ENCODE data around the gene TMEM184A. TPM values are rescaled to one million over a fixed set of nuclear protein-coding genes. Genes with fewer than 3 reads are reported as not detected.

Gene TMEM184A
- total and polyA plus RNA-seq, 2 donors (not counting 1 experiment from before 2014, with no cell fraction given): not detected

DNA sequence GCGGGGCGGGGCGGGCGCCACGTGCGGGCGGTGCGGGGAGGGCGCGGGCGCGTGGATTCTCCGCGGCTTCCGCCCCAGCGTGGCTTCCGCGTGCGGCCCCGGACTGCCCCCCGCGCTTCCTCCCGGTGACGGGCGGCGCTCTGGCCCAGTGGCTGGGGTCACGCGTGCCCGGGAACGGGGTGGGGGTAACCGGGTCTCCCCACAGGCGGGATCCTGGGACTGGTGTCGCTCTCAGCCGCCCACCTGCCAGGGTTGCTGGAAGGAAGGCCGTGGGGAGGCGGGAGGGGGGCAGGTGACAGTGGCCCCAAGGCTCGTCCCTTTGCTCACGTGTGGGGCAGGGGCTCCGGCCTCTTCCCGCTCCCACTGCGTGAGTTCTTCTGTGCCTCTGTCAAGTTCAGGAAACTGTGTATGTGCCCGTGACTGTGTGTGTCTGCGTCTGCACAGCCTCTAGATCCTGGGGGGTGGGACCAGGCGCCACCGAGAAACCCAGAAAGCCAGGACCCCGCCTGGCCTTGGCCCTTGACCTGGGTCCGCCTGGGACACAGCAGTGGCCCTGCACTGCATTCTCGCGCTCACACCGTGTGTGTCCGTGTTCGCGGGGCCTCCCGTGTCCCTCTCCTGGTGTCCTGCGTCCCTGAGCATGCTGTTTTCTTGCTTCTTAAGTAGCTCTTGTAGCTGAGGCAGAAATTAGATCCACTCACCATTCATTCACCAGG, 24.6 kb downstream of the TMEM184A start:
- ATAC-seq (ENCODE audit: low read depth) (peak; percentile 23), DNase-seq (no peak)
- POLR2A ChIA-PET: interaction anchor here (0.7 to 1.5 kb wide), 3 partner anchors 25 to 396 kb away, joined by 3 to 4 read pairs (median 4); partner anchors contain the start of gene TMEM184A
- Mint-ChIP-seq H3K4me1 (peaks cover 28% of the 10 kb centered on the region), H3K9me3 (ENCODE audit: insufficient read depth) (no peaks in the 10 kb centered on the region), H3K27ac (peak overlapping the region; percentile 94), H3K27me3 (peaks cover 4% of the 10 kb centered on the region), H3K4me3 (peak overlapping the region; percentile 92)
- no peaks in the 10 kb centered on the region for H3K9me3 ChIP-seq (ENCODE audit: control extremely low read depth in 1 of 3, control insufficient read depth in 2 of 3, insufficient read depth in 1 of 3, low read length in 2 of 3)
- no peak for TF ChIP-seq EZH2 (IDR thresholded peaks at IDR 0.05; ENCODE audit: borderline replicate concordance, insufficient read depth, low read depth, low read length, poor library complexity, severe bottlenecking)
- TF ChIP-seq, protein P1, sequence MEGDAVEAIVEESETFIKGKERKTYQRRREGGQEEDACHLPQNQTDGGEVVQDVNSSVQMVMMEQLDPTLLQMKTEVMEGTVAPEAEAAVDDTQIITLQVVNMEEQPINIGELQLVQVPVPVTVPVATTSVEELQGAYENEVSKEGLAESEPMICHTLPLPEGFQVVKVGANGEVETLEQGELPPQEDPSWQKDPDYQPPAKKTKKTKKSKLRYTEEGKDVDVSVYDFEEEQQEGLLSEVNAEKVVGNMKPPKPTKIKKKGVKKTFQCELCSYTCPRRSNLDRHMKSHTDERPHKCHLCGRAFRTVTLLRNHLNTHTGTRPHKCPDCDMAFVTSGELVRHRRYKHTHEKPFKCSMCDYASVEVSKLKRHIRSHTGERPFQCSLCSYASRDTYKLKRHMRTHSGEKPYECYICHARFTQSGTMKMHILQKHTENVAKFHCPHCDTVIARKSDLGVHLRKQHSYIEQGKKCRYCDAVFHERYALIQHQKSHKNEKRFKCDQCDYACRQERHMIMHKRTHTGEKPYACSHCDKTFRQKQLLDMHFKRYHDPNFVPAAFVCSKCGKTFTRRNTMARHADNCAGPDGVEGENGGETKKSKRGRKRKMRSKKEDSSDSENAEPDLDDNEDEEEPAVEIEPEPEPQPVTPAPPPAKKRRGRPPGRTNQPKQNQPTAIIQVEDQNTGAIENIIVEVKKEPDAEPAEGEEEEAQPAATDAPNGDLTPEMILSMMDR (IDR thresholded peaks at IDR 0.05): no peak
- intact Hi-C loops (cut with micrococcal nuclease): loop anchor here (2.0 kb wide), 1 partner anchor 19 kb away; no protein-coding TSS in a partner anchor
- under 1% methylated on average over 54 of the region's 55 CpGs for WGBS (ENCODE audit: insufficient coverage)
- CTCF ChIA-PET: interaction anchor here (0.7 to 2.0 kb wide), 3 partner anchors 20 to 25 kb away, joined by 3 to 10 read pairs (median 3); partner anchors contain the start of gene TMEM184A
- H2AFZ ChIP-seq (ENCODE audit: insufficient read depth, low read depth, low read length, poor library complexity, severe bottlenecking): no peak overlapping the region
- H3K27me3 ChIP-seq (replicated peaks in 1 of 4; ENCODE audit: control extremely low read depth in 1 of 4, control insufficient read depth in 3 of 4, insufficient read depth in 4 of 4, low read length in 3 of 4): no peaks in the 10 kb centered on the region
- peak overlapping the region in 4 of 5 experiments; percentile 60 to 73 (median 64) for H3K4me3 ChIP-seq (ENCODE audit: control extremely low read depth in 1 of 5, extremely low read depth in 1 of 5, insufficient read depth in 1 of 5, low read depth in 2 of 5, low read length in 4 of 5)
- peaks cover 53% of the 10 kb centered on the region for H4K20me1 ChIP-seq (ENCODE audit: control insufficient read depth, insufficient read depth, low read length, poor library complexity, severe bottlenecking)
- peaks cover 24 to 38% of the 10 kb centered on the region in 2 donors for H3K4me1 ChIP-seq (ENCODE audit: control insufficient read depth in 2 of 2, insufficient read depth in 2 of 2, low read length in 2 of 2)
- peaks cover 64% of the 10 kb centered on the region for H3K79me2 ChIP-seq (ENCODE audit: control insufficient read depth, insufficient read depth, low read length)
- H3K9ac ChIP-seq (ENCODE audit: low read length): peak overlapping the region; percentile 72
- H3K4me2 ChIP-seq (replicated peaks; ENCODE audit: low read depth, low read length, poor library complexity, severe bottlenecking): peak overlapping the region; percentile 97
- H3K36me3 ChIP-seq (replicated peaks in 1 of 2; ENCODE audit: control extremely low read depth in 1 of 2, control insufficient read depth in 1 of 2, extremely low read depth in 1 of 2, insufficient read depth in 2 of 2, low read length in 1 of 2): peaks cover 0 to 15% of the 10 kb centered on the region in 2 experiments
- H3K27ac ChIP-seq (ENCODE audit: low read length in 2 of 2): peak overlapping the region; percentile 78 to 84

DNA sequence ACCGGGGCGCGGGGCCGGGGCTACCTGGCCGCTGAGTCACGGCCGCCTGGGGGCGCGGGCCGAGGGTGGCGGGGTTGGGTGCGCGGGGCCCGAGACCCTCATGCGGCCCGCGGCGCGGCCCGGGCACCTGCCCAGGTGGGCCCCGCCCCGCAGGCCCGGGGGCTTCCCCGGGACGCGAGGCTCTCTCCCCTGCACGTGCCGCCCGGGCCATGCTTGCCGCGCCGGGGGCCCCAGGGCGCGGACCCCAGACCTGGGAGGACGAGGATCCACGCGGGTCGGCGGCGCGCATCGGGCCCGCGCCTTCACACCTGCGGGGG, 25.1 kb downstream of the TMEM184A start:
- Histone ChIP-seq H3K27me3 (replicated peaks in 1 of 4; ENCODE audit: control extremely low read depth in 1 of 4, control insufficient read depth in 3 of 4, insufficient read depth in 4 of 4, low read length in 3 of 4) (no peaks in the 10 kb centered on the region), H3K4me2 (replicated peaks; ENCODE audit: low read depth, low read length, poor library complexity, severe bottlenecking) (peak overlapping the region; percentile 97), H3K79me2 (ENCODE audit: control insufficient read depth, insufficient read depth, low read length) (peaks cover 61% of the 10 kb centered on the region), H3K4me3 (ENCODE audit: control extremely low read depth in 1 of 5, extremely low read depth in 1 of 5, insufficient read depth in 1 of 5, low read depth in 2 of 5, low read length in 4 of 5) (peak overlapping the region in 4 of 5 experiments; percentile 60 to 73 (median 64)), H3K36me3 (replicated peaks in 1 of 2; ENCODE audit: control extremely low read depth in 1 of 2, control insufficient read depth in 1 of 2, extremely low read depth in 1 of 2, insufficient read depth in 2 of 2, low read length in 1 of 2) (peaks cover 0 to 12% of the 10 kb centered on the region in 2 experiments), H3K27ac (ENCODE audit: low read length in 2 of 2) (peak overlapping the region in 1 of 2 donors; percentile 84), H3K9me3 (ENCODE audit: control extremely low read depth in 1 of 3, control insufficient read depth in 2 of 3, insufficient read depth in 1 of 3, low read length in 2 of 3) (no peaks in the 10 kb centered on the region), H3K4me1 (ENCODE audit: control insufficient read depth in 2 of 2, insufficient read depth in 2 of 2, low read length in 2 of 2) (peaks cover 24 to 38% of the 10 kb centered on the region in 2 donors), H4K20me1 (ENCODE audit: control insufficient read depth, insufficient read depth, low read length, poor library complexity, severe bottlenecking) (peaks cover 48% of the 10 kb centered on the region), H2AFZ (ENCODE audit: insufficient read depth, low read depth, low read length, poor library complexity, severe bottlenecking) (no peak overlapping the region), H3K9ac (ENCODE audit: low read length) (peak overlapping the region; percentile 72)
- Mint-ChIP-seq H3K4me3 (no peak overlapping the region), H3K9me3 (ENCODE audit: insufficient read depth) (no peaks in the 10 kb centered on the region), H3K27me3 (peaks cover 4% of the 10 kb centered on the region), H3K4me1 (peaks cover 28% of the 10 kb centered on the region), H3K27ac (no peak overlapping the region)
- intact Hi-C loops (cut with micrococcal nuclease): loop anchor here (1.0 to 2.0 kb wide), 3 partner anchors 18 to 38 kb away; partner anchors contain the start of gene INTS1
- peak; percentile 75 for DNase-seq
- ChIA-PET CTCF (no interaction called here), POLR2A (interaction anchor here (1.2 kb wide), 1 partner anchor 25 kb away, joined by 4 read pairs; no protein-coding TSS in a partner anchor)
- TF ChIP-seq, protein P1 (IDR thresholded peaks at IDR 0.05): no peak
- no peak for TF ChIP-seq EZH2 (IDR thresholded peaks at IDR 0.05; ENCODE audit: borderline replicate concordance, insufficient read depth, low read depth, low read length, poor library complexity, severe bottlenecking)
- 0% methylated on average over 43 of the region's 45 CpGs for WGBS (ENCODE audit: insufficient coverage)
- peak; percentile 34 for ATAC-seq (ENCODE audit: low read depth)

All from B cell (primary cell).